Naive B cell (primary cell): ENCODE results near the gene KLHL21. TPM values are rescaled to one million over a fixed set of nuclear protein-coding genes. Genes with fewer than 3 reads are reported as not detected.
"Not testable (repeated sequence)": the region's sequence is repeated elsewhere in the genome, so short reads cannot be mapped to it uniquely, and the experiment has no call there.

Source experiments
- ATAC-seq, 2 donors: fragments of 150-1000 bp; cut with Tn5 transposase; 2 replicates each; pipeline ENCODE4 v1.10.0; 2021; ENCODE audit warnings: low read depth in 2 of 2, mild to moderate bottlenecking in 2 of 2, moderate library complexity in 2 of 2
- DNase-seq: peaks from one replicate; pipeline ENCODE4 v3.0.0; 2022
- H3K27ac Mint-ChIP-seq, 6 donors: one replicate each; pipeline ENCODE4 v1.8.0; 2020 to 2022; ENCODE audit warnings: mild to moderate bottlenecking in 6 of 6, mixed read lengths in 6 of 6, moderate library complexity in 5 of 6, inconsistent platforms in 2 of 6
- H3K27me3 Mint-ChIP-seq, 3 donors: one replicate each; pipeline ENCODE4 v1.8.0; 2021 to 2022; ENCODE audit warnings: mixed read lengths in 3 of 3, mild to moderate bottlenecking in 1 of 3
- H3K36me3 Mint-ChIP-seq, 2 donors: one replicate each; pipeline ENCODE4 v1.8.0; 2020 to 2022; ENCODE audit warnings: mixed read lengths in 2 of 2, inconsistent platforms in 1 of 2, mild to moderate bottlenecking in 1 of 2
- H3K4me1 Mint-ChIP-seq, 3 donors: one replicate each; pipeline ENCODE4 v1.8.0; 2020 to 2022; ENCODE audit warnings: mixed read lengths in 3 of 3, inconsistent platforms in 1 of 3, mild to moderate bottlenecking in 1 of 3, moderate library complexity in 1 of 3
- H3K4me3 Mint-ChIP-seq, 8 donors: one replicate each; pipeline ENCODE4 v1.8.0; 2020 to 2022; ENCODE audit warnings: mild to moderate bottlenecking in 8 of 8, mixed read lengths in 8 of 8, moderate library complexity in 8 of 8, inconsistent platforms in 2 of 8
- H3K9me3 Mint-ChIP-seq, 7 donors: one replicate each; pipeline ENCODE4 v1.8.0; 2020 to 2022; ENCODE audit warnings: mixed read lengths in 7 of 7, mild to moderate bottlenecking in 5 of 7, inconsistent platforms in 2 of 7, moderate library complexity in 1 of 7
- polyA plus RNA-seq, 6 donors: library from polyadenylated mRNA; unstranded; fragments of 300-500 nt; fragmentation: Illumina TruSeq; gene quantifications; one replicate each; pipeline ENCODE4 v1.2.3, GENCODE V29; 2021; ENCODE audit warnings: low read depth in 6 of 6

The KLHL21 gene
- polyA plus RNA-seq: 10 to 100 TPM in 4 of 6 donors, 1 to 10 TPM in 2; 9.7 to 17.9 (median 10.5) TPM

GRCh38 chr1:6602669-6603237 is at the start of gene KLHL21:
Gene KLHL21, minus strand, starts transcription at chr1:6602869. Its CDS starts 52 bp downstream, at chr1:6602817.
- Mint-ChIP-seq H3K27ac (peak within 1 kb of the TSS; percentile 91 to 98 (median 96)), H3K36me3 (no peaks in the 10 kb centered on the region), H3K27me3 (no peaks in the 10 kb centered on the region), H3K4me3 (peak within 1 kb of the TSS; percentile 91 to 99 (median 94)), H3K9me3 (no peaks in the 10 kb centered on the region), H3K4me1 (peaks cover 19 to 37% (median 31%) of the 10 kb centered on the region in 3 donors)
- DNase-seq (peak; percentile 80), ATAC-seq (peak; percentile 65 to 69)

GRCh38 chr1:6651909-6652308 is 49.2 kb upstream of the KLHL21 start:
- ATAC-seq: no peak
- Mint-ChIP-seq H3K27ac (peak overlapping the region in 1 of 6 donors; percentile 81), H3K27me3 (no peaks in the 10 kb centered on the region), H3K9me3 (no peaks in the 10 kb centered on the region), H3K4me1 (no peaks in the 10 kb centered on the region), H3K4me3 (no peak overlapping the region), H3K36me3 (peaks cover 0 to 4% of the 10 kb centered on the region in 2 donors)
- DNase-seq: no peak

DNA sequence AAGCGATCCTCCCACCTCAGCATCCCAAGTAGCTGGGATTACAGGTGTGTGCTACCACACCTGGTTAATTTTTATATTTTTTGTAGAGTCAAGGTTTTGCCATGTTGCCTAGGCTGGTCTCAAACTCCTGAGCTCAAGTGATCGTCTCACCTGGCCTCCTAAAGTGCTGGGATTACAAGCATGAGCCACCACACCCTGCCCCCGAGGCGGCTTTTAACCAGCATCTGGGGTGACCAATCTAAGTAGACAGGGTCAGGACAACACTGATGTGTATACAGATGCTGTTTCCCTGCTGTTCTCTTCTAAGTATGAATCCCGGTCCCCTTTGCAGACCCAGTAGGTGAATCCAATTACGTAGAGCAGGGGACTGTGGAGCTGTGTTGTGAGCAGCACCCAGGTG is 45.9 kb upstream of the KLHL21 start:
- Mint-ChIP-seq H3K27me3 (no peaks in the 10 kb centered on the region), H3K9me3 (no peaks in the 10 kb centered on the region), H3K4me3 (no peak overlapping the region), H3K36me3 (peaks cover 0 to 4% of the 10 kb centered on the region in 2 donors), H3K4me1 (peaks cover 0 to 4% (median 0%) of the 10 kb centered on the region in 3 donors), H3K27ac (no peak overlapping the region)
- no peak for DNase-seq
- no peak for ATAC-seq

DNA sequence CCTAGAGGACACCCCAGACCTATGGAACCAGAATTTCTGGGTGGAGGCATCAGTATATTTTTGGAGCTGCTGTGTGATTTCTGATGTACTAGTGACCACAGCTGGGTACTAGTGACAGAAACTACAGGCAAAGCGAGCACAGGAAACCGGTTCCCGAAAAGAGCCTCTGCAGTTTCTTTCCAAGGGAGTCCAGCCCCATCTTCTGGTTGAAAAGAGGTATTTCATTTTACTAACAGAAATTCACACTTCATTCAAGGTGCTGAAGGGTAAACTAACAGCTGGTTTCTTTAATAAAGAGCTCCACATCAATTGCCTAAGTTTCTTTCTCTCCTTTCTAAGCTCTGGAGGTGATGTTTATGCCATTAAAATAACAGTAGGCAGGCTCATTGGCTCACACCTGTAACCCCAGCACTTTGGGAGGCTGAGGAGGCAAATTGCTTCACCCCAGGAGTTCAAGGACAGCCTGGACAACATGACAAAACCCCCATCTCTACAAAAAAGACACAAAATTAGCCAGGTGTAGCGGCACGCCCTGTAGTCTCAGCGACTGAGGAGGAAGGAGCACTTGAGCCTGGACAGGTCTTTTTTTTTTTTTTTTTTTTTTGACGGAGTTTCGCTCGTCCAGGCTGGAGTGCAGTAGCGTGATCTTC is 44.0 kb upstream of the KLHL21 start:
- peak in 1 of 2 donors; percentile 50 for ATAC-seq
- Mint-ChIP-seq H3K9me3 (no peaks in the 10 kb centered on the region), H3K4me3 (no peak overlapping the region), H3K36me3 (peaks cover 9 to 15% of the 10 kb centered on the region in 2 donors), H3K4me1 (peaks cover 0 to 4% (median 0%) of the 10 kb centered on the region in 3 donors), H3K27ac (peak overlapping the region in 1 of 6 donors; percentile 15), H3K27me3 (no peaks in the 10 kb centered on the region)
- DNase-seq: peak; percentile 39

- Mint-ChIP-seq H3K27me3 (no peaks in the 10 kb centered on the region), H3K9me3 (no peaks in the 10 kb centered on the region), H3K4me1 (peaks cover 0 to 4% (median 0%) of the 10 kb centered on the region in 3 donors), H3K4me3 (no peak overlapping the region), H3K27ac (peak overlapping the region in 1 of 6 donors; percentile 47), H3K36me3 (peaks cover 9 to 17% of the 10 kb centered on the region in 2 donors)
- no peak for DNase-seq
- no peak for ATAC-seq
These were observed 42.3 kb upstream of the KLHL21 start for GRCh38 chr1:6645018-6645417.

GRCh38 chr1:6640867-6641266 is 38.2 kb upstream of the KLHL21 start:
- H3K27me3 Mint-ChIP-seq, DNase-seq, ATAC-seq, H3K4me3 Mint-ChIP-seq, H3K27ac Mint-ChIP-seq, H3K4me1 Mint-ChIP-seq, H3K9me3 Mint-ChIP-seq: not testable (repeated sequence)
- peaks cover 9 to 17% of the 10 kb centered on the region in 2 donors for H3K36me3 Mint-ChIP-seq

DNA sequence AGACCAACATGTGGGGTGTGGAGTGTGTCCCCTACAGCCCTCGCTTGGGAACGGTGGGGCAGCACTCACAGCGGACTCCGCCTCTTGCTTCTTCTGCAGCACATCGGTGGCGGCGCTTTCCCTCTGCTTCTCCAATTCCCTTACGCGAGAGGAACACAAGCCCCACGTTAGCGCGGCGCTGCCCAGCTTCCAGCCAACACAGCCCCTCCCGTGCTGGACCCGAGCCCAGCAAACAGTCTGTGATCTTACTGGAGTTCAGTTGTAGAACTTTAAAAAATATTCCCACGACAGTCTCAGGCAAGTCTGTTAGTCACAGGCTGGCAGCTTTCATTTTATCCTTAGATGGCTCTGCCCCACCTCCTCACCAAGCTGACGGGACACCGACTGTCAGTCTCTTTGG is 35.6 kb upstream of the KLHL21 start:
- Mint-ChIP-seq H3K9me3 (no peaks in the 10 kb centered on the region), H3K36me3 (peaks cover 9 to 17% of the 10 kb centered on the region in 2 donors), H3K4me1 (no peaks in the 10 kb centered on the region), H3K27me3 (no peaks in the 10 kb centered on the region), H3K27ac (peak overlapping the region in 1 of 6 donors; percentile 7), H3K4me3 (no peak overlapping the region)
- ATAC-seq: no peak
- DNase-seq: no peak

DNA sequence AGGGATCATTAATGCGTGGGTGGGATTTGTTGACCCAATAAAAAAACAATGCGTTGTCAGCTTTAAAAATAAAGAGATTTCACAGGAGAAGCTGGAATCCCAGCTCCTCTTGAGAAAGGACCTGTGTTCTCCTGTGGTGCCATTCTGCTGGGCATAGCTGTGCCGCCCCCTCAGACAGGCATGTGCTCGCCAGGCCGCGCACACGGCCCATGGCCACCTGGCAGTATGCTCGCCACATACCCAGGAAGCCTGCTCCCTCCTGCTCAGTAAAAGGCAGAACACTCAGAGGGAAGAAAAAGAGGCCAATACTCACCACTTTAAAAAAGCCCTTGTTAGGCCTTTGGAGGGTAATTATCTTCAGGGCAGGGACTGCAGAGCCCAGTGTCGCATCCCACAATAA is 35.1 kb upstream of the KLHL21 start:
- H3K27me3 Mint-ChIP-seq: no peaks in the 10 kb centered on the region
- H3K27ac Mint-ChIP-seq: peak overlapping the region in 2 of 6 donors; percentile 27 to 69
- H3K4me1 Mint-ChIP-seq: no peaks in the 10 kb centered on the region
- peaks cover 7 to 14% of the 10 kb centered on the region in 2 donors for H3K36me3 Mint-ChIP-seq
- ATAC-seq (no peak), DNase-seq (no peak)
- H3K9me3 Mint-ChIP-seq: no peaks in the 10 kb centered on the region
- no peak overlapping the region for H3K4me3 Mint-ChIP-seq

- ATAC-seq, H3K4me1 Mint-ChIP-seq, H3K9me3 Mint-ChIP-seq, DNase-seq, H3K27me3 Mint-ChIP-seq, H3K27ac Mint-ChIP-seq, H3K4me3 Mint-ChIP-seq, H3K36me3 Mint-ChIP-seq: not testable (repeated sequence)
These were observed 34.1 kb upstream of the KLHL21 start for GRCh38 chr1:6636778-6637177.

DNA sequence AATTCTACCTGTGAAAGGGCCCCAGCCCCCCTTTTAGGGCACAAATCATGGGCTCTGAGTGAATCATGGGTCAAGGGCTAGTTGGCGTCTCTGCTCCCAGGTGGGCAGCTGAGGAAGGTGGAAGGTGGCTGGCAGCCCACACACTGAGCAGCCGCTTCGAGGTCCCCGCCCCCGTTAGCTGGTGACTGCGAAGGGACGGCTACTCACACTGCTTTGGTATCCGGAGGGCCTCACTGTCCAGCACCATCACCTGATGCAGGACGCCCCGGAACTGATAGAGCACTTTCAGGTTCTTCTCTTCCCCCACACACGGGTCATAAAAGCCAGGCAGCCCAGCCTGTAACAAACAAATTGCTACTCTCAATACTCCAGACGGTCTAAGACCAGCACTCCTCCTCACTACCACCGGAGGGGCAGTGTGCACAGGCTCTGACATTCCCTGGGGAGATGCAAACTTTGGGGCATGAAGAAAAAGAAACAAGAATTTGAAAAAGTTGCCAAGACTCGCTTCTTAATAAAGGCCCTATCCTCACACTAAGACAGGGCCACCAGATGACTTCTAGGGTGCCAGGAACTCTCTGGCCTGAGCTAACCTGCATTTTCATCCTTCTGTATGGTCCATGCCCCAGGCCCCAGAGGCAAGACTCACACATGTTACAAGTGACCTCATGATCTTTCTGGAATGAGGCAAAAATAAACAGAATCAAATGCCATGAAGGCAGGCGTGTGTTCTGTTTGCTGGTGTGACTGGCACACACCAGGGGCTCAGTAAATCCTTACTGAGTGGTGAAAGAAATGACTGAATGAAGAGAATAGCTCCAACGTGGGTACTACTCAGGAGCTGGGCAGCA is 33.5 kb upstream of the KLHL21 start:
- no peaks in the 10 kb centered on the region for H3K27me3 Mint-ChIP-seq
- ATAC-seq: no peak
- no peaks in the 10 kb centered on the region for H3K36me3 Mint-ChIP-seq
- H3K4me1 Mint-ChIP-seq: no peaks in the 10 kb centered on the region
- peak overlapping the region in 1 of 8 donors; percentile 42 for H3K4me3 Mint-ChIP-seq
- DNase-seq: no peak
- no peaks in the 10 kb centered on the region for H3K9me3 Mint-ChIP-seq
- no peak overlapping the region for H3K27ac Mint-ChIP-seq

- ATAC-seq (no peak), DNase-seq (no peak)
- no peak overlapping the region for H3K4me3 Mint-ChIP-seq
- no peaks in the 10 kb centered on the region for H3K9me3 Mint-ChIP-seq
- no peaks in the 10 kb centered on the region for H3K27me3 Mint-ChIP-seq
- no peaks in the 10 kb centered on the region for H3K36me3 Mint-ChIP-seq
- no peak overlapping the region for H3K27ac Mint-ChIP-seq
- H3K4me1 Mint-ChIP-seq: no peaks in the 10 kb centered on the region
These were observed 32.7 kb upstream of the KLHL21 start for GRCh38 chr1:6635161-6635909.

GRCh38 chr1:6634371-6635052 is 31.8 kb upstream of the KLHL21 start:
- H3K36me3 Mint-ChIP-seq: peaks cover 0 to 5% of the 10 kb centered on the region in 2 donors
- peak overlapping the region in 1 of 6 donors; percentile 47 for H3K27ac Mint-ChIP-seq
- H3K9me3 Mint-ChIP-seq: no peaks in the 10 kb centered on the region
- H3K27me3 Mint-ChIP-seq: no peaks in the 10 kb centered on the region
- H3K4me1 Mint-ChIP-seq: peaks cover 1 to 7% (median 5%) of the 10 kb centered on the region in 3 donors
- ATAC-seq (peak in 1 of 2 donors; percentile 41), DNase-seq (no peak)
- no peak overlapping the region for H3K4me3 Mint-ChIP-seq
